Naive B cell (primary cell): Measurements from ENCODE around the gene ZNF155. TPM values are rescaled to one million over a fixed set of nuclear protein-coding genes. Genes with fewer than 3 reads are reported as not detected.

ENCODE experiments used
- ATAC-seq, 2 donors: fragments of 150-1000 bp; cut with Tn5 transposase; 2 replicates each; pipeline ENCODE4 v1.10.0; 2021; ENCODE audit warnings: low read depth in 2 of 2, mild to moderate bottlenecking in 2 of 2, moderate library complexity in 2 of 2
- DNase-seq: peaks from one replicate; pipeline ENCODE4 v3.0.0; 2022
- H3K27ac Mint-ChIP-seq, 6 donors: one replicate each; pipeline ENCODE4 v1.8.0; 2020 to 2022; ENCODE audit warnings: mild to moderate bottlenecking in 6 of 6, mixed read lengths in 6 of 6, moderate library complexity in 5 of 6, inconsistent platforms in 2 of 6
- H3K27me3 Mint-ChIP-seq, 3 donors: one replicate each; pipeline ENCODE4 v1.8.0; 2021 to 2022; ENCODE audit warnings: mixed read lengths in 3 of 3, mild to moderate bottlenecking in 1 of 3
- H3K36me3 Mint-ChIP-seq, 2 donors: one replicate each; pipeline ENCODE4 v1.8.0; 2020 to 2022; ENCODE audit warnings: mixed read lengths in 2 of 2, inconsistent platforms in 1 of 2, mild to moderate bottlenecking in 1 of 2
- H3K4me1 Mint-ChIP-seq, 3 donors: one replicate each; pipeline ENCODE4 v1.8.0; 2020 to 2022; ENCODE audit warnings: mixed read lengths in 3 of 3, inconsistent platforms in 1 of 3, mild to moderate bottlenecking in 1 of 3, moderate library complexity in 1 of 3
- H3K4me3 Mint-ChIP-seq, 8 donors: one replicate each; pipeline ENCODE4 v1.8.0; 2020 to 2022; ENCODE audit warnings: mild to moderate bottlenecking in 8 of 8, mixed read lengths in 8 of 8, moderate library complexity in 8 of 8, inconsistent platforms in 2 of 8
- H3K9me3 Mint-ChIP-seq, 7 donors: one replicate each; pipeline ENCODE4 v1.8.0; 2020 to 2022; ENCODE audit warnings: mixed read lengths in 7 of 7, mild to moderate bottlenecking in 5 of 7, inconsistent platforms in 2 of 7, moderate library complexity in 1 of 7
- polyA plus RNA-seq, 6 donors: library from polyadenylated mRNA; unstranded; fragments of 300-500 nt; fragmentation: Illumina TruSeq; gene quantifications; one replicate each; pipeline ENCODE4 v1.2.3, GENCODE V29; 2021; ENCODE audit warnings: low read depth in 6 of 6

Gene ZNF155
- polyA plus RNA-seq, 6 donors from 2014 or later, result 1.9 to 4.4 (median 3.2) TPM; not detected in 1

GRCh38 chr19:43960411-43960810 lies 23.6 kb upstream of the ZNF155 start:
- no peaks in the 10 kb centered on the region for H3K27me3 Mint-ChIP-seq
- no peak for DNase-seq
- no peaks in the 10 kb centered on the region for H3K4me1 Mint-ChIP-seq
- H3K36me3 Mint-ChIP-seq, result peaks cover 16 to 38% of the 10 kb centered on the region in 2 donors
- ATAC-seq, result no peak
- peaks cover 8 to 78% (median 60%) of the 10 kb centered on the region in 7 donors for H3K9me3 Mint-ChIP-seq
- no peak overlapping the region for H3K4me3 Mint-ChIP-seq
- H3K27ac Mint-ChIP-seq, result no peak overlapping the region

- H3K36me3 Mint-ChIP-seq, result peaks cover 40 to 60% of the 10 kb centered on the region in 2 donors
Measured at GRCh38 chr19:43966079-43966694, 17.8 kb upstream of the ZNF155 start.

GRCh38 chr19:43976732-43977131 lies 7.3 kb upstream of the ZNF155 start:
- H3K36me3 Mint-ChIP-seq, result peaks cover 3 to 15% of the 10 kb centered on the region in 2 donors
- H3K27me3 Mint-ChIP-seq, result no peaks in the 10 kb centered on the region
- ATAC-seq, result no peak
- DNase-seq, result no peak
- no peaks in the 10 kb centered on the region for H3K4me1 Mint-ChIP-seq
- no peak overlapping the region for H3K27ac Mint-ChIP-seq
- no peak overlapping the region for H3K4me3 Mint-ChIP-seq
- peaks cover 8 to 59% (median 43%) of the 10 kb centered on the region in 7 donors for H3K9me3 Mint-ChIP-seq

More at GRCh38 chr19:43966079-43966694, 17.8 kb upstream of the ZNF155 start:
- no peak overlapping the region for H3K27ac Mint-ChIP-seq
- DNase-seq (no peak), ATAC-seq (no peak)
- no peak overlapping the region for H3K4me3 Mint-ChIP-seq
- H3K27me3 Mint-ChIP-seq, result no peaks in the 10 kb centered on the region
- H3K4me1 Mint-ChIP-seq, result no peaks in the 10 kb centered on the region
- peaks cover 30 to 86% (median 72%) of the 10 kb centered on the region in 7 donors for H3K9me3 Mint-ChIP-seq

- Mint-ChIP-seq H3K36me3 (peaks cover 1 to 3% of the 10 kb centered on the region in 2 donors), H3K4me1 (peaks cover 5 to 25% (median 10%) of the 10 kb centered on the region in 3 donors), H3K27me3 (no peaks in the 10 kb centered on the region), H3K9me3 (peaks cover 0 to 5% (median under 1%) of the 10 kb centered on the region in 7 donors), H3K4me3 (peak overlapping the region; percentile 75 to 100 (median 95)), H3K27ac (peak overlapping the region in 3 of 6 donors; percentile 47 to 86 (median 83))
- DNase-seq (no peak), ATAC-seq (peak; percentile 4 to 22)
Measured at GRCh38 chr19:43983544-43983911, 460 bp upstream of the ZNF155 start.

- no peak for ATAC-seq
- peak overlapping the region in 4 of 6 donors; percentile 74 to 93 (median 88) for H3K27ac Mint-ChIP-seq
- H3K4me3 Mint-ChIP-seq, result peak overlapping the region; percentile 91 to 100 (median 98)
- H3K9me3 Mint-ChIP-seq, result peaks cover 0 to 5% (median 0%) of the 10 kb centered on the region in 7 donors
- no peaks in the 10 kb centered on the region for H3K27me3 Mint-ChIP-seq
- DNase-seq, result no peak
- H3K4me1 Mint-ChIP-seq, result peaks cover 5 to 25% (median 10%) of the 10 kb centered on the region in 3 donors
- peaks cover 12 to 14% of the 10 kb centered on the region in 2 donors for H3K36me3 Mint-ChIP-seq
Measured at GRCh38 chr19:43984687-43985000, 656 bp downstream of the ZNF155 start.

GRCh38 chr19:43997631-43998290 lies 13.8 kb downstream of the ZNF155 start:
- H3K4me3 Mint-ChIP-seq, result peak overlapping the region in 1 of 8 donors; percentile 0

GRCh38 chr19:44002212-44002565 lies 18.2 kb downstream of the ZNF155 start:
- no peaks in the 10 kb centered on the region for H3K27me3 Mint-ChIP-seq
- H3K4me1 Mint-ChIP-seq, result peaks cover 19 to 29% (median 22%) of the 10 kb centered on the region in 3 donors
- ATAC-seq (no peak), DNase-seq (no peak)
- peak overlapping the region; percentile 93 to 100 (median 99) for H3K4me3 Mint-ChIP-seq
- peak overlapping the region in 5 of 6 donors; percentile 9 to 98 (median 95) for H3K27ac Mint-ChIP-seq
- peaks cover 13 to 33% (median 17%) of the 10 kb centered on the region in 7 donors for H3K9me3 Mint-ChIP-seq
- H3K36me3 Mint-ChIP-seq, result peaks cover 21 to 27% of the 10 kb centered on the region in 2 donors

More at GRCh38 chr19:43997631-43998290, 13.8 kb downstream of the ZNF155 start:
- Mint-ChIP-seq H3K36me3 (peaks cover 28 to 34% of the 10 kb centered on the region in 2 donors), H3K27ac (no peak overlapping the region), H3K9me3 (peaks cover 0 to 24% (median 14%) of the 10 kb centered on the region in 7 donors), H3K4me1 (peaks cover 8 to 11% (median 10%) of the 10 kb centered on the region in 3 donors), H3K27me3 (no peaks in the 10 kb centered on the region)
- ATAC-seq, result no peak
- DNase-seq, result no peak

- Mint-ChIP-seq H3K4me1 (peaks cover 21 to 30% (median 22%) of the 10 kb centered on the region in 3 donors), H3K9me3 (peaks cover 19 to 39% (median 23%) of the 10 kb centered on the region in 7 donors), H3K4me3 (peak within 1 kb of the TSS; percentile 93 to 100 (median 99)), H3K36me3 (peaks cover 26 to 30% of the 10 kb centered on the region in 2 donors), H3K27me3 (no peaks in the 10 kb centered on the region), H3K27ac (peak within 1 kb of the TSS; percentile 89 to 98 (median 98))
- ATAC-seq (peak; percentile 97 to 98), DNase-seq (peak; percentile 83)
Measured at GRCh38 chr19:44002566-44003460, 18.8 kb downstream of the ZNF155 start, which contains the start of gene ZNF230. Gene ZNF230, plus strand, starts transcription at chr19:44002957. Its CDS starts 4,122 bp downstream, at chr19:44007079.

- Mint-ChIP-seq H3K4me3 (peak overlapping the region; percentile 93 to 100 (median 99)), H3K27ac (peak overlapping the region; percentile 89 to 98 (median 98)), H3K27me3 (no peaks in the 10 kb centered on the region), H3K4me1 (peaks cover 21 to 30% (median 22%) of the 10 kb centered on the region in 3 donors), H3K9me3 (peaks cover 15 to 38% (median 27%) of the 10 kb centered on the region in 7 donors), H3K36me3 (peaks cover 27 to 29% of the 10 kb centered on the region in 2 donors)
- peak in 1 of 2 donors; percentile 17 for ATAC-seq
- DNase-seq, result no peak
Measured at GRCh38 chr19:44003461-44004009, 19.5 kb downstream of the ZNF155 start.

GRCh38 chr19:44005973-44006372 lies 22.0 kb downstream of the ZNF155 start:
- Mint-ChIP-seq H3K4me1 (peaks cover 21 to 30% (median 22%) of the 10 kb centered on the region in 3 donors), H3K27ac (no peak overlapping the region), H3K9me3 (peaks cover 23 to 56% (median 48%) of the 10 kb centered on the region in 7 donors), H3K27me3 (no peaks in the 10 kb centered on the region), H3K36me3 (peaks cover 46 to 48% of the 10 kb centered on the region in 2 donors), H3K4me3 (peak overlapping the region in 1 of 8 donors; percentile 8)
- DNase-seq (no peak), ATAC-seq (no peak)

GRCh38 chr19:44007473-44007872 lies 23.5 kb downstream of the ZNF155 start:
- no peak for ATAC-seq
- no peaks in the 10 kb centered on the region for H3K27me3 Mint-ChIP-seq
- no peak for DNase-seq
- H3K27ac Mint-ChIP-seq, result peak overlapping the region in 2 of 6 donors; percentile 56 to 71
- H3K9me3 Mint-ChIP-seq, result peaks cover 27 to 66% (median 62%) of the 10 kb centered on the region in 7 donors
- H3K4me1 Mint-ChIP-seq, result peaks cover 14 to 22% (median 15%) of the 10 kb centered on the region in 3 donors
- peak overlapping the region in 2 of 8 donors; percentile 13 to 82 for H3K4me3 Mint-ChIP-seq
- H3K36me3 Mint-ChIP-seq, result peaks cover 58 to 63% of the 10 kb centered on the region in 2 donors

- Mint-ChIP-seq H3K27me3 (no peaks in the 10 kb centered on the region), H3K4me3 (no peak overlapping the region), H3K9me3 (peaks cover 35 to 96% (median 91%) of the 10 kb centered on the region in 7 donors), H3K36me3 (peaks cover 68 to 73% of the 10 kb centered on the region in 2 donors), H3K4me1 (peaks cover 0 to 7% (median 4%) of the 10 kb centered on the region in 3 donors), H3K27ac (no peak overlapping the region)
- ATAC-seq, result no peak
- no peak for DNase-seq
Measured at GRCh38 chr19:44010468-44010867, 26.5 kb downstream of the ZNF155 start.
